HL-60 (cell line): ENCODE measurements around the gene BLM.

ENCODE experiments used
- CTCF ChIP-seq: IDR thresholded peaks from one replicate; pipeline ENCODE4 v1.5.1; 2011; ENCODE audit warnings: low read length, control low read depth, inconsistent platforms; ENCODE audit not compliant: insufficient read depth
- GABPA ChIP-seq: IDR thresholded peaks from 2 replicates; pipeline ENCODE4 v1.6.1; 2012; ENCODE audit warnings: low read depth
- POLR2AphosphoS5 ChIP-seq: IDR thresholded peaks from 2 replicates; pipeline ENCODE4 v1.6.1; 2012; ENCODE audit warnings: low read depth

GRCh38 chr15:90701048-90701447 lies 16.1 kb upstream of the BLM start:
- TF ChIP-seq CTCF = no peak
- TF ChIP-seq GABPA = no peak; the same call in 1 of the 2 replicates
- TF ChIP-seq POLR2AphosphoS5 = no peak
